KMS-11 (cell line): Measurements from ENCODE around the gene FXYD2.
"Not testable (repeated sequence)": the region's sequence is repeated elsewhere in the genome, so short reads cannot be mapped to it uniquely, and the experiment has no call there.

Experiments
- H2AFZ ChIP-seq: fragments of 200-600 bp; sonication (generic); 2 replicates; pipeline ENCODE4 v1.6.1; 2016; ENCODE audit warnings: antibody characterized with exemption, mixed run types, low read depth
- H3K27ac ChIP-seq: fragments of 200-600 bp; sonication (generic); 2 replicates; pipeline ENCODE4 v1.6.1; 2016; ENCODE audit warnings: mild to moderate bottlenecking, mixed run types
- H3K27me3 ChIP-seq: fragments of 200-600 bp; sonication (generic); 2 replicates; pipeline ENCODE4 v1.6.1; 2017; ENCODE audit warnings: mild to moderate bottlenecking, low read depth, mixed run types, moderate library complexity; ENCODE audit not compliant: insufficient read depth
- H3K36me3 ChIP-seq: fragments of 200-600 bp; sonication (generic); 2 replicates; pipeline ENCODE4 v1.6.1; 2017; ENCODE audit warnings: mild to moderate bottlenecking, mixed run types; ENCODE audit not compliant: insufficient read depth
- H3K4me1 ChIP-seq: fragments of 200-600 bp; sonication (generic); 2 replicates; pipeline ENCODE4 v1.6.1; 2016; ENCODE audit warnings: mild to moderate bottlenecking, low read depth, mixed run types; ENCODE audit not compliant: poor library complexity, severe bottlenecking
- H3K4me2 ChIP-seq: fragments of 200-600 bp; sonication (generic); 2 replicates; pipeline ENCODE4 v1.7.0; 2016; ENCODE audit warnings: mild to moderate bottlenecking, mixed run types
- H3K4me3 ChIP-seq: fragments of 200-600 bp; sonication (generic); IDR thresholded peaks from 2 replicates; pipeline ENCODE4 v1.6.1; 2017; ENCODE audit warnings: low read depth, low read length, mixed read lengths; ENCODE audit not compliant: insufficient read depth
- H3K79me2 ChIP-seq: fragments of 200-600 bp; sonication (generic); 2 replicates; pipeline ENCODE4 v1.6.1; 2016; ENCODE audit warnings: low read depth, mixed run types; ENCODE audit not compliant: insufficient read depth
- H3K9ac ChIP-seq: fragments of 200-600 bp; sonication (generic); 2 replicates; pipeline ENCODE4 v1.6.1; 2016; ENCODE audit warnings: mild to moderate bottlenecking, mixed run types
- H4K20me1 ChIP-seq: fragments of 200-600 bp; sonication (generic); 2 replicates; pipeline ENCODE4 v1.6.1; 2016; ENCODE audit warnings: mild to moderate bottlenecking, mixed run types; ENCODE audit not compliant: insufficient read depth
- TF ChIP-seq, protein P1 (sequence below): fragments of 200-600 bp; sonication (generic); conservative IDR thresholded peaks from 2 replicates; pipeline ENCODE4 v1.6.1; 2017; ENCODE audit warnings: low read depth, mild to moderate bottlenecking, antibody characterized with exemption, low read length, moderate library complexity, mixed read lengths

Gene FXYD2

DNA sequence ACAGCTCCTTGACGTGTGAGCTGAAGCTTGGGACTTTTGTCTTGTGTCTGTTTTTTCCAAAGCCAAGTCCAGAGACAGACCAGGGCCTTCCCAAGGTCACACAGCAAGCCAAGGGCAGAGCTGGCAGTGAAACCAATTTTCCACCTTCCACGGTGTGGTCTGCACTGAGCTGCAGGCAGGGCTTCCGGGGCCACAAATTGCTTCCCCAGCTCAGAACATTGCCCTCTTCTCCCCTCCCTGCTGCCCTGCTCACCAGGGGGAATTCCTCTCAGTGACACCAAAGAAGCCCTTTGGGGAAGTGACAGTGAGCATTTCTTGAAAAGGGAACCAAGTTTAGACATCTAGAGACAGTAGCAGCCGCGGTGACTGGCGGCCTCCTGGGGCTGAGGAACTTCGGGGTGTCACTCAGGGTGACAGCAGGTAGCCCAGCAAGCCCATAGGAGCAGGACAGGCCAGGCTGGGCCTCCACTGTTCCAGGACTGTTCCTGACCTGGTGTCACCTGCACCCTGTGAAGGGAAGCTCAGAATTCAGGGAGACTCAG, 9.2 kb downstream of the FXYD2 start:
- Histone ChIP-seq H3K4me2 (peak overlapping the region; percentile 38), H3K79me2 (no peaks in the 10 kb centered on the region), H3K36me3 (no peaks in the 10 kb centered on the region), H3K4me1 (peaks cover 45% of the 10 kb centered on the region), H3K9ac (peak overlapping the region; percentile 49), H2AFZ (peak overlapping the region; percentile 66; the same call in 1 of the 2 replicates), H3K27me3 (no peaks in the 10 kb centered on the region), H3K4me3 (no peak overlapping the region), H4K20me1 (no peaks in the 10 kb centered on the region), H3K27ac (peak overlapping the region; percentile 85)
- TF ChIP-seq, protein P1, sequence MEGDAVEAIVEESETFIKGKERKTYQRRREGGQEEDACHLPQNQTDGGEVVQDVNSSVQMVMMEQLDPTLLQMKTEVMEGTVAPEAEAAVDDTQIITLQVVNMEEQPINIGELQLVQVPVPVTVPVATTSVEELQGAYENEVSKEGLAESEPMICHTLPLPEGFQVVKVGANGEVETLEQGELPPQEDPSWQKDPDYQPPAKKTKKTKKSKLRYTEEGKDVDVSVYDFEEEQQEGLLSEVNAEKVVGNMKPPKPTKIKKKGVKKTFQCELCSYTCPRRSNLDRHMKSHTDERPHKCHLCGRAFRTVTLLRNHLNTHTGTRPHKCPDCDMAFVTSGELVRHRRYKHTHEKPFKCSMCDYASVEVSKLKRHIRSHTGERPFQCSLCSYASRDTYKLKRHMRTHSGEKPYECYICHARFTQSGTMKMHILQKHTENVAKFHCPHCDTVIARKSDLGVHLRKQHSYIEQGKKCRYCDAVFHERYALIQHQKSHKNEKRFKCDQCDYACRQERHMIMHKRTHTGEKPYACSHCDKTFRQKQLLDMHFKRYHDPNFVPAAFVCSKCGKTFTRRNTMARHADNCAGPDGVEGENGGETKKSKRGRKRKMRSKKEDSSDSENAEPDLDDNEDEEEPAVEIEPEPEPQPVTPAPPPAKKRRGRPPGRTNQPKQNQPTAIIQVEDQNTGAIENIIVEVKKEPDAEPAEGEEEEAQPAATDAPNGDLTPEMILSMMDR: no peak

- Histone ChIP-seq H3K27ac (peak overlapping the region; percentile 85), H3K4me2 (peak overlapping the region; percentile 38), H3K79me2 (no peaks in the 10 kb centered on the region), H3K4me3 (no peak overlapping the region), H4K20me1 (no peaks in the 10 kb centered on the region), H2AFZ (peak overlapping the region; percentile 66), H3K27me3 (no peaks in the 10 kb centered on the region), H3K9ac (peak overlapping the region; percentile 49), H3K4me1 (peaks cover 45% of the 10 kb centered on the region), H3K36me3 (no peaks in the 10 kb centered on the region)
- TF ChIP-seq, protein P1: no peak
Observed at GRCh38 chr11:117814766-117815261, 9.7 kb downstream of the FXYD2 start.

DNA sequence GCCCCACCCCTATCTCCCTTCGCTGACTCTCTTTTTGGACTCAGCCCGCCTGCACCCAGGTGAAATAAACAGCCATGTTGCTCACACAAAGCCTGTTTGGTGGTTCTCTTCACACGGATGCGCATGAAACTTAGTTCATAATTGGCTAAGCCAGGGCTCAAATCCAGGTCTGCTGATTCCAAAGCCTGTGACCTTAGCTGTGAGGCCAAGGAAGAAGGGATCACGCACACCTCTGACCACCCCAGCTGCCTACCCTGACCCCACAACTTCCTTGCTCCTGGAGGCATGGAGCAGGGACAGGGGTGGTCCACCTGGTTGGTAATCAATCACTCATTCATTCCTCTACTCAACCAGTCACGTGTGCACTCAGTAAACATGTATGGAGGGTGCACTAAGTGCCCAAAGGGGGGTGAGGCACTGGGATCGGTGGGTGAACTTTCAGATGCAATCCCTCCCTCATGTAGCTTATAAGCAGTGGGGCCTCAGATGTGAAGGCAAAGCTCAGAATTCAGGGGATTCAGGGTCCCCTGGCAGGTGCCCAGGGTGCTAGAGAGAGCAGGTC, 10.3 kb downstream of the FXYD2 start:
- Histone ChIP-seq H2AFZ (peak overlapping the region; percentile 66), H3K27me3 (no peaks in the 10 kb centered on the region), H3K4me3 (no peak overlapping the region), H3K4me2 (peak overlapping the region; percentile 38), H3K27ac (peak overlapping the region; percentile 85), H4K20me1 (no peaks in the 10 kb centered on the region), H3K9ac (peak overlapping the region; percentile 49; the same call in 1 of the 2 replicates), H3K4me1 (peaks cover 45% of the 10 kb centered on the region), H3K79me2 (no peaks in the 10 kb centered on the region), H3K36me3 (no peaks in the 10 kb centered on the region)
- TF ChIP-seq, protein P1: no peak

DNA sequence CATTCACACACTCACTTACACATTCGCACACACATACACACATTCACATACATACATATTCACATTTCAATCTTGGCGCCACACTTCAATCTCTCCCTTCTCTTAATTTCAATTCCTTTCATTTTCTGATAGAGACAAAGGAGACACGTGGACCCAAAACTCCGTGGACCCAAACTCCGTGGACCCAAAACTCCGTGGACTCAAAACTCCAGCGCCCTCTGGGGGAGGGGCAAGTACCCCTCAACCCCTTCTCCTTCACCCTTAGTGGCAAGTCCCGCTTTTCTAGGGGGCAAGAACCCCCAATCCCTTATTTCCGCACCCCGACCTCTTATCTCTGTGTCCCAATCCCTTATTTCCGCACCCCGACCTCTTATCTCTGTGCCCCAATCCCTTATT, 14.5 kb downstream of the FXYD2 start:
- peaks cover 22% of the 10 kb centered on the region for H3K4me1 ChIP-seq
- H3K27me3 ChIP-seq, H3K79me2 ChIP-seq, H4K20me1 ChIP-seq, H3K36me3 ChIP-seq, H2AFZ ChIP-seq, H3K27ac ChIP-seq, H3K9ac ChIP-seq, H3K4me3 ChIP-seq, H3K4me2 ChIP-seq: not testable (repeated sequence)
